GM13977 (cell line): ENCODE results near the gene MOB3B.

Experiments used
- DNase-seq: peaks from one replicate; pipeline ENCODE4 v3.0.0; 2012; ENCODE audit warnings: low spot score
- in situ Hi-C: fragments of 300-500 bp; cut with MboI; formaldehyde crosslinking; loops from one replicate; pipeline ENCODE4 v1.12.0; 2022; ENCODE audit warnings: low sequenced_read_pairs, low pct_unique_long_range_greater_than_20kb, mixed read lengths, inconsistent platforms; ENCODE audit not compliant: unreplicated experiment
- TF ChIP-seq, protein P1 (sequence below): IDR thresholded peaks from 2 replicates; pipeline ENCODE4 v1.5.1; 2012; ENCODE audit warnings: mild to moderate bottlenecking, control low read depth; ENCODE audit not compliant: insufficient read depth; ENCODE audit errors: extremely low read depth, missing control alignments

Gene MOB3B

DNA sequence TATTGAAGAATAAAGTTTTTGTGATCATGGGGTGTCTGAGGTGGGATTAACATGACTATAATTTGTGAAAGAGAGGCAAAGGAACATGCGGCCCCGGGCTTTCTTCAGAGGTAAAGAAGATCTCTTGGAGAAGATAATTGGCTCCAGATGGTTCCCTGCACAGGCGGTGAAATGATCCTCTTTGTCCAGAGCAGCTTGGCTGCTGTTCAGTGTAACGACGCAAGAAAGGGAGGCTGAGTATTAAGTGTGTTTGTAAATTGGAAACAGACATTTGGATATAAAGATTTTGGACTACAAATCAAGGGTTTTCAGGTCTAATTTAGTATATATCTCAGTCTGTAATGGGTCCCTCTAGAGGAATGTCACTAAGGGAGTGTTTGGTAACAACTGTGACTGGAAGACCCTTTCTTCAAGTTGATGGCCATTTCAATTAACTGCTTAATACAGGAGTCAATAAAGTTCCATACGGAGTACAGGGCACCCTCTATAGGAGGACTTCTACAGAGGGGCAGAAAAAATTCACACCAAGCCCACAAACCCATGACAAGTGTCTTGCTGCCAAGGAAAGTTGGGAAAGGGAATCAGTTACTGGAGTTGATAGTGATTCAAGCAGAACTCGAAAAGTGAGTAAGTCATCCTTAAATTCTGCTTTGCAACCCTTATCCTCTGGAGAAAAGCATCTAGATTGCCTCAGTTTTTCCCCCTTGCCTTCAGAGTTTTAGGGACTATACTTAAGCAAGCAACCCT, 236.8 kb downstream of the MOB3B start:
- no peak for DNase-seq
- in situ Hi-C loops: loop anchor here (25.0 kb wide), 1 partner anchor 256 kb away; no protein-coding TSS in a partner anchor
- TF ChIP-seq, protein P1, sequence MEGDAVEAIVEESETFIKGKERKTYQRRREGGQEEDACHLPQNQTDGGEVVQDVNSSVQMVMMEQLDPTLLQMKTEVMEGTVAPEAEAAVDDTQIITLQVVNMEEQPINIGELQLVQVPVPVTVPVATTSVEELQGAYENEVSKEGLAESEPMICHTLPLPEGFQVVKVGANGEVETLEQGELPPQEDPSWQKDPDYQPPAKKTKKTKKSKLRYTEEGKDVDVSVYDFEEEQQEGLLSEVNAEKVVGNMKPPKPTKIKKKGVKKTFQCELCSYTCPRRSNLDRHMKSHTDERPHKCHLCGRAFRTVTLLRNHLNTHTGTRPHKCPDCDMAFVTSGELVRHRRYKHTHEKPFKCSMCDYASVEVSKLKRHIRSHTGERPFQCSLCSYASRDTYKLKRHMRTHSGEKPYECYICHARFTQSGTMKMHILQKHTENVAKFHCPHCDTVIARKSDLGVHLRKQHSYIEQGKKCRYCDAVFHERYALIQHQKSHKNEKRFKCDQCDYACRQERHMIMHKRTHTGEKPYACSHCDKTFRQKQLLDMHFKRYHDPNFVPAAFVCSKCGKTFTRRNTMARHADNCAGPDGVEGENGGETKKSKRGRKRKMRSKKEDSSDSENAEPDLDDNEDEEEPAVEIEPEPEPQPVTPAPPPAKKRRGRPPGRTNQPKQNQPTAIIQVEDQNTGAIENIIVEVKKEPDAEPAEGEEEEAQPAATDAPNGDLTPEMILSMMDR: no peak

DNA sequence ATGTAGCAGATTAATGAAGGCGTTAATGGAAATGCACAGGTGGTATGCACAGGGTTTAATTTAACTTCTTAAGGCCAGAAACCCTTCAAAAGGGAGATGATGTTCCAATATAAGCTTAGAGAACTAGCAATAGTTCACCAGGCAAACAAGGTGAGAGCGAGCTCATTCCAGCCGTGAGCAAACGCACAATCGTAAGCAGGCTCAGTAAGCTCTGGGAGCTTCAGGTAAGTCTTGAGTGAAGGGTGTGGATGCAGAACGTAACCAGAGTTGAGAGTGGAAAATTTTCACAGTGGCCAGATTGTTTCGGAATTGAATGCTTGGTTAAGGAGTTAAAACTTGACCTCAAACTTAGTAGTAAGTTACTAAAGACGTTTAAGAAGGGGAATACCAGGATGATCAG, 238.3 kb downstream of the MOB3B start:
- in situ Hi-C loops: loop anchor here (25.0 kb wide), 1 partner anchor 254 kb away; no protein-coding TSS in a partner anchor
- DNase-seq: no peak
- TF ChIP-seq, protein P1: no peak

DNA sequence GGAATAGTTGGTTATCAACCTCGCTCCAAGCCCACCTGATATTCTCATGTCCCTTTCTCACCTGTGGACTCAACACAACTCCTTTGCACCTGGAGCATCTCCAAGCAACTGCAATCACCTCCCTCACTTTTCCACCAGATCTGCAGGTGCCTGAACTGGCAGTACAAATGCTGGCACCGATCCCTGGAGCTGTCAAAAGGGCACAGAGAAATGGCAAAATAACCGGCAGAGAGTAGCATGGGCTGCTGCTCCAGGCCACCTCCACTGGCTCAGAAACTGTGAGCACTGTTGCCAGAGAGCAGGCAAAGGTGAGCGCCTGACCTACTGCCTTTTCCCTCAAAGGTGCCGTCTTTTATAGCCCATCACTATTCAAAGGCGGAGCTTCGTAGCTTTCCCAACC, 247.3 kb downstream of the MOB3B start:
- no peak for DNase-seq
- in situ Hi-C loops: loop anchor here (25.0 kb wide), 1 partner anchor 245 kb away; no protein-coding TSS in a partner anchor
- TF ChIP-seq, protein P1: no peak

DNA sequence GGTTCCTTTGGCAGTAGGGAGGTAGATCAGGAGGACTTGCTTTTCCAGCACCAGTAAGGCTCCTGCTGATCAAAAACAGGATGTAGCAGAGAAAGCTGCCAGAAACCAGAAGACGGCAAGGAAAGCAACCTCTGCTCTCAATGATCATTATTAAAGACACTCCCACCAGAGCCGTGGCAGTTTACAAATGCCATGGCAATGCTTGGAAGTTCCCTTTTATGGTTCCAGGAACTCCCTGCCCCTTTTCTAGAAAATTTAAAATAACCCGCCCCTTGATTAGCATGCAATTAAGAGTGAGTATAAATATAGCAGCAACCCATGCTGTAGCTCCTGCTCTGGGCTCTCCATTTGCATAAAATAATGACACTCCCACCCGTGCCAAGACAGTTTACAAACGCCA, 248.8 kb downstream of the MOB3B start:
- TF ChIP-seq, protein P1: no peak
- DNase-seq: no peak
- in situ Hi-C loops: loop anchor here (25.0 kb wide), 1 partner anchor 244 kb away; no protein-coding TSS in a partner anchor

DNA sequence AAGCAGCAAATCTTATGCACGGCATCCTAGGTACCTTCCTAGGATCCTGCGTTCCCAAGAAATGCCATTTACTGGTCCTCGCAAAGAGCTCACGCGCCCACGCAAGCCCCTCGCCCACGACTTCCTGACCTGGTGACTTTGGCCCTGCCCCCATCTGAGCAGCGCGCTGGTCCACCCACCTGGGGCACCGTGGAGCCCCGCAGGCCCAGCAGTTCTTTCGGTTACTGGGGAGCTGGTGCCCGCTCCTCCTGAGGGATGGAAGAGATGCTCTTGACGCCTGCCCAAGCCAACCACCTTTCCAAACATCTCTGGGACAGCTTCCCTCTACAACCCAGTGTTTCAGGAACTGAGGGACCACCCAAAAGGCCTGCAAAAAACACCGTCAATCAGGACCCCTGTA, 249.4 kb downstream of the MOB3B start:
- no peak for DNase-seq
- TF ChIP-seq, protein P1: no peak
- in situ Hi-C loops: loop anchor here (25.0 kb wide), 1 partner anchor 243 kb away; no protein-coding TSS in a partner anchor

DNA sequence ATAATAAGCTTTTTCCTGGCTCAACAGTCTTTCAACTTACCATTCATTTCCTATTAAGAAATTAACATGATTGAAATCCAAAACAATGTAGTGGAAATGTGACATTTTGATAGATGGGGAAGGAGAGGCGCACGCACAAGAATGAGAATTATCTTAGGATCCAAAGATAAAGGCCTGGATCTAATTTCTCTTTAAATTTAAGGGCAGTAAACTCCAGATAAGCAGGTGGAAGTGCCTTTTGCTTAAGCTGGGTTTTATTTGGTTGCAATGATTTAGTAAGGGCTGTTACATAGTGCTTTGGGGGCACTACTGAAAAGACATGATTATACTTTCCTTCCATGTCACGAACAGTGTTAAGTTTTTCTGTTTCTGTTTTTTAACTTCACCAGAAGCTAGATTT, 250.0 kb downstream of the MOB3B start:
- TF ChIP-seq, protein P1: no peak
- DNase-seq: no peak
- in situ Hi-C loops: loop anchor here (25.0 kb wide), 1 partner anchor 242 kb away; no protein-coding TSS in a partner anchor
